ENCODE data around the gene ZDHHC14.

Gene ZDHHC14

DNA sequence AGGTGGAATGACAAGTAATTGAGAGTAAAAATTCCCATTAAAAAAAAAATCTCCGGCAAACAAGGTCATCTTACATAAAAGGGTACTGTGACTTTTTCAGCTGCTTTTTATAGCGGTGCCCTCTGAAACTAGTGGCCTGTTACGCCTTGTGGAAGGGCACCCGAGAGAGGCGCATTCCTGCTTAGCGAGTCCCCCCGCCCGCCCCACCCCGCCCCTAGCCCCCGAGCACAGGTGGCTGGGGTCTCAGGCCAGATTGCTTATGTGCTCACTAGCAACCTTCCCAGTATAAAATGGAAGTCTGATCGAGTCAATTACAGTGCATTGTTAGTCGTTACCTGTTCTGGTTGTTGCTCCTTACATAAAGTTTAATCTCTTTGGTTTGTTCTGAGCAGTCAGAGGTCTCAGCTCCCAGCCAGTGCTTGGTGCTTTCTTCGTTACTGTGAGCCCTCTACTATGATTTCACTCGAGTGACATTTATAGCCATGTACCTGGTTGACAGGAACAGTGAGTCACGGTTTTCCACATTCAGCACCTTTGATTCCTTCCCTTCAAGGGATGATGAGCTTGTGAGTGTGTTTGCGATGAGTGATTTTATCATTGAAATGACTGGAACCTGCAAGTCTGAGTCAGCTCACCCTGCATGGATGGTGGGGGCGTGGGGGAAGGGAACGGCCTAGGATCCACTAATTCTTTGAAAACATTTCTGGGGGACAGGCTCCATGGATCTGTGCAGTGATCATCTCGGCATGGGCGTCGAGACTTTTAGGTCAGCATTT is 47.6 kb downstream of the ZDHHC14 start:
- TF ChIP-seq, protein P1, sequence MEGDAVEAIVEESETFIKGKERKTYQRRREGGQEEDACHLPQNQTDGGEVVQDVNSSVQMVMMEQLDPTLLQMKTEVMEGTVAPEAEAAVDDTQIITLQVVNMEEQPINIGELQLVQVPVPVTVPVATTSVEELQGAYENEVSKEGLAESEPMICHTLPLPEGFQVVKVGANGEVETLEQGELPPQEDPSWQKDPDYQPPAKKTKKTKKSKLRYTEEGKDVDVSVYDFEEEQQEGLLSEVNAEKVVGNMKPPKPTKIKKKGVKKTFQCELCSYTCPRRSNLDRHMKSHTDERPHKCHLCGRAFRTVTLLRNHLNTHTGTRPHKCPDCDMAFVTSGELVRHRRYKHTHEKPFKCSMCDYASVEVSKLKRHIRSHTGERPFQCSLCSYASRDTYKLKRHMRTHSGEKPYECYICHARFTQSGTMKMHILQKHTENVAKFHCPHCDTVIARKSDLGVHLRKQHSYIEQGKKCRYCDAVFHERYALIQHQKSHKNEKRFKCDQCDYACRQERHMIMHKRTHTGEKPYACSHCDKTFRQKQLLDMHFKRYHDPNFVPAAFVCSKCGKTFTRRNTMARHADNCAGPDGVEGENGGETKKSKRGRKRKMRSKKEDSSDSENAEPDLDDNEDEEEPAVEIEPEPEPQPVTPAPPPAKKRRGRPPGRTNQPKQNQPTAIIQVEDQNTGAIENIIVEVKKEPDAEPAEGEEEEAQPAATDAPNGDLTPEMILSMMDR (IDR thresholded peaks at IDR 0.05), result no peak
- no peak for TF ChIP-seq ZFX (IDR thresholded peaks at IDR 0.05; ENCODE audit: borderline replicate concordance)
- H3K27ac ChIP-seq, result no peak overlapping the region

DNA sequence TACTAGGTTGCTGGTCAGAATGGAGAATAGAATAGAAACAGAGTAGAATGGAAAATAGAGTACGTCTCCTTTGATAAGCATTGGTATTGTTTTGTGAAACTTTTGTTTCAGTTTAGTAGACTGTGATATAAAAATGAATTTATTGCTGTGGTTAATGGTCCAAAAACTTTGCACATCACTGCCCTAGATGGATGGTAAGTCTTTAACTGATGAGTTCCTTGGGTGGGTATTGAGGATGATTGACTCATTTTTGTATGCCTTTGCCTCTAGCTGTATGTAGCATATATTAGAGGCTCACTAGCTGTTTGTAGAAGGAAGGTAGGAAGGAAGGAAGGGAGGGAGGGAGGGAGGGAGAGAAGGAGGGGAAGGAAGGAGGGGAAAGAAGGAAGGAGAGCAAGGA is 48.3 kb downstream of the ZDHHC14 start:
- no peak for TF ChIP-seq ZFX (IDR thresholded peaks at IDR 0.05; ENCODE audit: borderline replicate concordance)
- TF ChIP-seq, protein P1 (IDR thresholded peaks at IDR 0.05), result no peak
- no peak overlapping the region for H3K27ac ChIP-seq

DNA sequence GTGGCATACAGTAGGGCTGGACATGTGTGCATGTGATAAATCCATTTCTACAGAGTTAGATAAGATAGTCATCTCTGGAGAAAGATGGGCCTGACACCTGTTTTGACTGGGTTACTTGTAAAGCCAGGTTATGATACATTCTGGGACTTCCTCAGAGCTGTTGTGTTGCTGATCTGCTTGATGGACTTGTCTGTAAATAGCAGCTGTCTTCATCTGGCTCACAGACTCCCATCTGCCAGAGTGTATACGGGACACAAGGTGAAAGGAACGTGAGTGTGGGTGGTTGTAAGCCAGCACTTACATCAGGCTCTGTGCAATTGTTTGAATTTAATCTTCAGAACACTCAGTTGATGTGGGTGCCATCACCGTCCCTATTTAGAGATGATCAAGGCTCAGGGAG is 49.8 kb downstream of the ZDHHC14 start:
- H3K27ac ChIP-seq, result no peak overlapping the region
- TF ChIP-seq, protein P1 (IDR thresholded peaks at IDR 0.05), result no peak
- TF ChIP-seq ZFX (IDR thresholded peaks at IDR 0.05; ENCODE audit: borderline replicate concordance), result no peak

DNA sequence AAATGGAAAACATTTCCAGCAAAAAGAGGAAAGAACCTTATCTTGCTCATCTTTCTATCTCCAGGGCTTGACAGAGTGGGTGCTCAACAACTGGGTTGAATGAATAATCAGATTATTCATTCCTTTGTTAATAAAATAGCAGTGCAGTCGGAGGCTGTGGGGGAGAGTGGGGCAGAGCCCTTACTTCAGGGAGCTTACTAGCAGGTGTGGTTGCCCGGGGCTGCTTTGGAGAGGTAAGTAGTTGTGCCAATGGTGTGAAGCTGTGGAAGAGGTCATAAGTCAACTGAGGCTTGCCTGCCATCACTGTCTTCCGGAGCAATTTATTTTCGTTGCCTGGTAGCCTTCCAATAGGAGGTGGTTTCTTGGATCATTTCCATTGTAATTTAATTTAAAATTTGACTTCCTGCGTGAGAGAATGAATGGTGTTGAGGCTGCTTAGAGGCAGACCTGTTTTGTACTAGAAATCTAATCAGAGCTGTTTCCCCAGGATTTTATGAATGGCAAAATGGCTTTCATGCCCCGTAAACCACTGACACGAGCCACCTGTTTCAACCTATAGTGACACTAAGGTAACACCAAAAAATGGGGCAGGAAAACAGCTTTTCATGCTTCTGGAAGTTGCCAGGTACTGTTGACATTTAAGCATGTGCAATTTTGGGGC is 51.4 kb downstream of the ZDHHC14 start:
- TF ChIP-seq, protein P1 (IDR thresholded peaks at IDR 0.05), result no peak
- TF ChIP-seq ZFX (IDR thresholded peaks at IDR 0.05; ENCODE audit: borderline replicate concordance), result no peak
- H3K27ac ChIP-seq, result no peak overlapping the region

DNA sequence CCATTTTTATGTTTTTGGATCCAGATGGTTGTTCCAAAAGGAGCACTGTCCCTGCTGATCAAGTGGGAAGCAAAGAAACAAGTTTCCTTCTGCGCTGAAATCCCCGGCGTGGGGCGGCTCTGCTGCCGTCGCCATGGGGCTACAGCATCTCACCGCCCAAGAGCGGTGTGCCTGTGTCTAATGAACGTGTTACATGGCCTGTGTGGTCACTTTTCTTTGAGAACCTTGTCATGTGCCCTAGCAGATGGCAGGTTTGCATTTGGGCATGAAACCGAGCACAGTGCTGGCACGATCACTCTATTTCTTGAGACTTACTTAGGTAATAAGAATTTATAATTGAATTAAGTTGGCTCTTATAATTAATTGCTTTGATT is 51.9 kb downstream of the ZDHHC14 start:
- TF ChIP-seq, protein P1 (IDR thresholded peaks at IDR 0.05), result no peak
- TF ChIP-seq ZFX (IDR thresholded peaks at IDR 0.05; ENCODE audit: borderline replicate concordance), result no peak
- no peak overlapping the region for H3K27ac ChIP-seq

DNA sequence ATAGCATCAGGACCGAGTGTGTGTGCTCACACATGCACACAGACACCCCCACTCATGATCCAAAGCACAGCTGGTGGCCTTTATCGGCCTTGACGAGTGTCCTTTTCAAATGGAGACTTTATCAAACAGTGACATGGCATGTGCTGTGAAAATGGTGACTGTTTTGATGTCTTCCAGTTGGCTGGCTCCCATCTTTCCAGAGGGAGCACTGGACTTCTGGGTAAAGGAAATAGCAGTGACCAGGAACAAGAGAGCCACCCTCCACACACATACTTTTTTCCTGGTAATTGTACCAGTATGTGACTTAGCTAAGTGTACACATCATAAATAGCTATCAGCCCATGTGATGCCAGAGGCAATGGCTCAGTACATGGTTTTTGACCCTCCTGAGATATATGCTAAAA is 52.7 kb downstream of the ZDHHC14 start:
- TF ChIP-seq, protein P1 (IDR thresholded peaks at IDR 0.05), result no peak
- TF ChIP-seq ZFX (IDR thresholded peaks at IDR 0.05; ENCODE audit: borderline replicate concordance), result no peak
- H3K27ac ChIP-seq, result no peak overlapping the region

Data from 22Rv1 (cell line).